HEK293T (cell line): Measurements from ENCODE around the gene KRTAP21-3.
"Not testable (repeated sequence)": the region's sequence is repeated elsewhere in the genome, so short reads cannot be mapped to it uniquely, and the experiment has no call there.

ENCODE experiments used
- ARNT ChIP-seq: fragments of 450-650 bp; IDR thresholded peaks from 2 replicates; pipeline ENCODE4 v1.6.1; 2017; ENCODE audit warnings: mild to moderate bottlenecking
- BHLHE40 ChIP-seq: fragments of 450-650 bp; IDR thresholded peaks from 2 replicates; pipeline ENCODE4 v1.6.1; 2016; ENCODE audit warnings: mild to moderate bottlenecking, moderate library complexity, borderline replicate concordance
- ELF4 ChIP-seq: fragments of 450-650 bp; IDR thresholded peaks from 2 replicates; pipeline ENCODE4 v1.6.1; 2017; ENCODE audit warnings: antibody characterized with exemption
- FOXA1 ChIP-seq: fragments of 450-650 bp; IDR thresholded peaks from 2 replicates; pipeline ENCODE4 v1.6.1; 2016; ENCODE audit warnings: mild to moderate bottlenecking
- FOXM1 ChIP-seq: fragments of 450-650 bp; IDR thresholded peaks from 2 replicates; pipeline ENCODE4 v1.6.1; 2017; ENCODE audit warnings: mild to moderate bottlenecking, borderline replicate concordance
- HDGF ChIP-seq: fragments of 450-650 bp; IDR thresholded peaks from 2 replicates; pipeline ENCODE4 v1.6.1; 2017; ENCODE audit warnings: antibody characterized with exemption, borderline replicate concordance
- L3MBTL2 ChIP-seq: fragments of 450-650 bp; conservative IDR thresholded peaks from 2 replicates; pipeline ENCODE4 v1.6.1; 2016; ENCODE audit warnings: mild to moderate bottlenecking
- LEF1 ChIP-seq: fragments of 450-650 bp; IDR thresholded peaks from 2 replicates; pipeline ENCODE4 v1.6.1; 2017; ENCODE audit warnings: mild to moderate bottlenecking, borderline replicate concordance
- NFRKB ChIP-seq: fragments of 450-650 bp; IDR thresholded peaks from 2 replicates; pipeline ENCODE4 v1.6.1; 2016; ENCODE audit warnings: mild to moderate bottlenecking, moderate library complexity
- SP1 ChIP-seq: fragments of 450-650 bp; IDR thresholded peaks from 2 replicates; pipeline ENCODE4 v1.6.1; 2017
- SUZ12 ChIP-seq: fragments of 450-650 bp; IDR thresholded peaks from 2 replicates; pipeline ENCODE4 v1.6.1; 2016; ENCODE audit warnings: mild to moderate bottlenecking
- TARDBP ChIP-seq: fragments of 450-650 bp; IDR thresholded peaks from 2 replicates; pipeline ENCODE4 v1.6.1; 2016
- ZNF384 ChIP-seq: fragments of 450-650 bp; IDR thresholded peaks from 2 replicates; pipeline ENCODE4 v1.6.1; 2016

- TF ChIP-seq L3MBTL2, FOXA1, ARNT, HDGF, TARDBP, SUZ12, SP1, ELF4, FOXM1, NFRKB, LEF1, BHLHE40, ZNF384: not testable (repeated sequence)
Measured at GRCh38 chr21:30755328-30755727, 36.8 kb upstream of the KRTAP21-3 start, which contains the start of gene KRTAP21-1.
